ENCODE measurements around the gene KCNB1.
A peak's percentile ranks its signal among the peaks of the same experiment; 100 is the strongest.

The KCNB1 gene

GRCh38 chr20:49336786-49337185, 145.7 kb downstream of the KCNB1 start:
- no peak for TF ChIP-seq CTCF (conservative IDR thresholded peaks at IDR 0.05)
- TF ChIP-seq ZFX (IDR thresholded peaks at IDR 0.05): no peak
- no peak overlapping the region for H3K27ac ChIP-seq

GRCh38 chr20:49335476-49335875, 147.0 kb downstream of the KCNB1 start:
- TF ChIP-seq ZFX (IDR thresholded peaks at IDR 0.05): no peak
- TF ChIP-seq CTCF (conservative IDR thresholded peaks at IDR 0.05): no peak
- no peak overlapping the region for H3K27ac ChIP-seq

GRCh38 chr20:49330701-49331615, 151.5 kb downstream of the KCNB1 start:
- H3K27ac ChIP-seq: no peak overlapping the region
- TF ChIP-seq CTCF (conservative IDR thresholded peaks at IDR 0.05) (no peak), ZFX (IDR thresholded peaks at IDR 0.05) (no peak)

GRCh38 chr20:49328790-49329189, 153.7 kb downstream of the KCNB1 start:
- TF ChIP-seq CTCF (conservative IDR thresholded peaks at IDR 0.05) (no peak), ZFX (IDR thresholded peaks at IDR 0.05) (no peak)
- H3K27ac ChIP-seq: no peak overlapping the region

GRCh38 chr20:49326026-49326425, 156.4 kb downstream of the KCNB1 start:
- TF ChIP-seq ZFX (IDR thresholded peaks at IDR 0.05) (no peak), CTCF (conservative IDR thresholded peaks at IDR 0.05) (no peak)
- no peak overlapping the region for H3K27ac ChIP-seq

GRCh38 chr20:49324306-49324705, 158.2 kb downstream of the KCNB1 start:
- TF ChIP-seq CTCF (conservative IDR thresholded peaks at IDR 0.05) (no peak), ZFX (IDR thresholded peaks at IDR 0.05) (no peak)
- no peak overlapping the region for H3K27ac ChIP-seq

- TF ChIP-seq CTCF (conservative IDR thresholded peaks at IDR 0.05): peak; percentile 25
- no peak for TF ChIP-seq ZFX (IDR thresholded peaks at IDR 0.05)
- no peak overlapping the region for H3K27ac ChIP-seq
Observed at GRCh38 chr20:49323622-49324238, 158.7 kb downstream of the KCNB1 start.
